Globus pallidus (tissue), 1 donor: Measurements from ENCODE around the gene ERAL1.
"Not testable (repeated sequence)": the region's sequence is repeated elsewhere in the genome, so short reads cannot be mapped to it uniquely, and the experiment has no call there.

ENCODE experiments used
- DNase-seq: peaks from one replicate; pipeline ENCODE4 v3.0.0-alpha.2; 2015; ENCODE audit warnings: low spot score

The ERAL1 gene

DNA sequence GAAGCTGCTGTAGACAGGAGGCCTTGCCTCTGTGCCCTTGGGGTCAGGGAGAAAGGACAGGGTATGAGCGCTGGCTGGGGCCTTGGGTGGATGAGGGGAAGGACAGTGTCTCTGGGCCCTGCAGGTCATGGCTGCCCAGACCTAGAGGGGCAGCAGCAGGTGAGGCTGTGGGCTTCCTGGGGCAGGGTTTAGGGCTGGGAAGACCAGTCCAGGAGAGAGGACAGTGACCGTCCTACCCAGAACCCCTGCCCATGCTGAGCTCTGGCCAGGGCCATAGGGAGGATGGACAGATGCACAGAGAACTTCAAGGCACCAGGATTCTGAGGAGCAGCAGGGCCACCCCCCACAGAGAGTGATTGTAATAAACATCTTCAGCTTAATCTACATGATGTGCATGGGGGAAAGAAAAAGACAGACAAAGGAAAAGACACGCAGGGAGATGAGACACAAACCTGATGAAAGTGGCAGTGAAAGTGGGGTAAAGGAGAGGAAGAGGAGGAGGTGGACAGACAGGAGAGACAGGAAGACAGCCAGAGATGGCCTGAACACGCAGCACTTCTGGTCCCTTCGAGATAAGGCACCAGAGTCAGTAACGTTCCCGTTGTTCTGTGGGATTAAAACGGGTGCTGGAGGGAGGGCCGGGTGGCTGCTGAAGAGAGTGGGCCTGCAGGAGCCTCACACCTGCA is 25.2 kb downstream of the ERAL1 start:
- no peak for DNase-seq

- DNase-seq = no peak
Observed at GRCh38 chr17:28880572-28880945, 25.7 kb downstream of the ERAL1 start.

GRCh38 chr17:28881533-28882056 is 26.8 kb downstream of the ERAL1 start:
- no peak for DNase-seq

DNA sequence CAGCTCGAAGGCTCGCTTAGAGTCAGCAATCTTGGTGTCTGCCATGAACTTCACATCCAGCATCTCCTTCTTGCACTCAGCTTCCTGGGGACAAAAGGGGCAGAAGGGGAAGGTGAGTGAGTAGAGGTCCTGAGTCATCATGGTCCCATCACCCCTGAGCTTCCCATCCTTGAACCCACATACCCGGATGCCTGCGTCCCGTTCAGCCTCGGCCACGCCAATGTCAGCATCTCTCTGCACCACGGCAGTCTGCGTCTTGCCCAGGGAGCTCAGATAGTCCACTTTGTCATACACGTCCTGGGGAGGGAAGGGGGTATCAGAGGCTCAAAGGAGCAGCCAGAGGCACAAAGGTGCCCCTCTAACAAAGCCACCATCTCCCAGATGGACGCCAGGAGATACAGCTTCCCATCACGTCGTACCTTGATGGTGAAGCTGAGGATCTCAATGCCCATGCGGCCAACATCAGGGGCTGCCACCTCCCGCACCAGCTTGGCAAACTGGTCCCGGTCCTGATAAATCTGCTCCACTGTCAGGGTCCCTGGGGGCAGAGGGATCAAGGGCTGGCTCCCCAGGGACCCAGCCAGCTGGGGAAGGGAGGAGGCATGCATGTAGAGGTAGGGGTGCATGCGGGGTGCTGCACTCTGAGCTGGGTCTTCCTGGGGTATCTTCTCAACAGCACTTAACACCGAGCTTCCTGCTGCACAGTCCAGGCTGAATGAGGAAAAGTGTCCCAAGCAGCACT is 27.5 kb downstream of the ERAL1 start:
- no peak for DNase-seq

DNA sequence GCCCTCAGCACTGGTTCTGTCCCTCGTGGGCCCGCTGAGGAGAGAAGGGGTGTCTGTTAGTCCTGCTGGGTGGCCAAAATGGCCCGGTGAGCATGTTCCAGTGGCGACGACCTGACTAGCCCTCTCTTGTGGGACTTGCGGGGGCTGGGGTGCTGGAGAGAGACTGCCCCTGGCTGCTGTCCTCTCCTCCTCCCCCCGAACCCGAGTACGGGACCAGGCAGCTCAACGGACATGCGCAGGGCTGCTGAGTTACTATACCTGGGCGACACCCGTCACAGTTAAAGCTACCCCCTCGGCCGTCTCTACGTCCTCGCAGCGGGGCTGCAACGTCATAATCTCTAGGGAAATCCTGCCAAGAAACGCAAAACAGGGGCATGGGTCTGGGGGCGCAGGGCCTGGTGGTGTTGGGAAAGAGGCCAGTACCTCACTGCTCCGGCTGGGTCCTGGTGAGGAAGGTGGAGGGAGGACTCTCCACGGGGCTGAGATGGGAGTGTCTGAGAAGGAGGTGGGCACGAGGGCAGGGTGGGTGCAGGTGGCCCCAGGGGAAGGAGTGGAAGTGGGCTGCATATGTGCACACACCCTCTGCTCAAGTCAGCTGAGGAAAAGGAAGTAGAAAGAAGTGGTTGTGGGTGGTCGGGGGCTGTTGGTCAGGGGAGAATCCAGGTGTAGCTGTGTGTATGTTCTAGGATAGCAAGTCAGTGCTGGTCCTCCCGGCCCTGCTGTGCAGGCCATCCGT is 29.3 kb downstream of the ERAL1 start:
- DNase-seq = no peak

DNA sequence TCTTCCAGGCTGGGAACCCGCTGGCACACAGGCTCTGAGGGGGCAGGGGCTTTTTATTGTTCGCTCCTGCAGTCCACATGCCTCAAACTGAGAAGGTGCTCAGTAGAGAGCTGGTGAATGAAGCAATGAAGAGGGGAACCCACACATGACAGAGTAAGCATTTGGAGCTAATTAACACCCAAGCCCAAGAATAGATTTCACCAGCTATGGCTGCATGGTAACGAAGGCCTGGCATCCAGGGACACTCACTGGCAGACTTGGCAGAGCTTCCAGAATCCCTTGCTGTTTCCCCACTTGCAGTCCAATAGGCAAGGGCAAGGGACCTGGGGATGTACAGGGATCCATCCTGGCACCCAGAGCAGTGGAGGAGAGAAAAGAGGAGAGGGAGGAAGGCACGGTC is 30.5 kb downstream of the ERAL1 start:
- no peak for DNase-seq

DNA sequence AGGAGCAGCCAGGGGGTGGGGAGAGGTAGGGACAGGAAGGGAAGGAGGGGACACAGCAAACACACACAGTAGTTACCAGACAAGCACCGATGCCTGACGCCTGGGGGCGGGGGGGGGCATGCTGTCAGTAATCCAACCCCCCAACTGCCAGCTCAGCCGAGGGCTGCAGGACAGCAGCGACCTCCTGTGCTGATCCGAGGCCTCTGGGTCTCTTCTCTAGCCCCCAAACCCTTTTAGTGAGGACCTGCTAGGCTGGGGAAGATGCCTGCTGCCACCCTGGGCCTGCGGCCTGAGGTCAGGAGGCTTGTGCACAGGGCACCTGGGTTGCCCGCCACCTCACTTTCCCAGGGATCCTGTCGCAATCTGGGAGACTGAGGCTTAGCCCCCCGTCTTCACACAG is 31.1 kb downstream of the ERAL1 start:
- DNase-seq = no peak

DNA sequence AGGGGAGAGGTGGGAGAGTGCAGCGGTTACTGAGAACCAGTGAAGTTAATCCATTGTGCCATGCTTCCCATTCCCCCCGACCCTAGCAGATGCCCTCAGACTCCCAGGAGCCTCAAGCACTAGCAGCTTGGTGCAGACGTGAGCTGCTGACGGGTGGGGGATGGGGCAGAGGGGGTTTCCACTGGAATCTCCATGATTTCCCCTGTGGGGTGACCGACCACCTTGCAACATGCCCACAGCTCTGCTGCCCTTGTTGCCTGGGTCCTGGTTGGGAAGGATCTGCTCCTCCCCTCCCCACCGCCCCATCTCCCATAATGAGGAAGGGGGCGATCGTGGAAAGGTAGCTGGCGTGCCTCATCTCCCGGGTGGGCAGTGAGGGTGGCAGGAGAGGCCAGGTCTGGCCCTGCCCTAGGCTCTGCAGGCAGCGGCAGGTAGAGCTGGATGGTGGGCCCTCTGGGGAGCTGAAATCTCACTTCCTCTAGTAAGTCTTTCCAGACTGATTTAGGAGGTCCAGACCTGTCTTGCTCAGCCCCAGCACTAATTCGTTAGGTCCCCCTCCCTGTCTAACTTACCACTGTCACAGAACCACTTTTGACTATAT is 33.2 kb downstream of the ERAL1 start:
- DNase-seq = no peak

DNA sequence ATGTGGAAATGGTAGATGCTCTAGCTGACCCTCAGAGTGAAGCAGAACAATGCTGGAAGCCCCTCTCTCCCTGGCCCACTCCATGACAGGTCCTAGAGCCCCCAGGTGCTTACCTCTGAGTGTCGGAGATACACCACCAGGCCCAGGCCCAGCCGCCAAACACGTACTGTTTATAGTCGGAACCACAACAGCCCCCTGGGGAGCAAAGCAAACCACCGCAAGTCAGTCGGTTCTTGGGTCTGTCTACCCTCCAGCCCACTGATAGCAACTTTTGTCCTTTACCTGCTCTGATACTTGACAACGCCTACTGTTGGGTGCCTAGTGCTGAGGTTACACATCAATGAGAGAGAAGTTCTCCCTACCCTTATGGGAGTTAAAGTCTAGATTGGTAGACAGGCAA is 34.0 kb downstream of the ERAL1 start:
- DNase-seq = no peak

DNA sequence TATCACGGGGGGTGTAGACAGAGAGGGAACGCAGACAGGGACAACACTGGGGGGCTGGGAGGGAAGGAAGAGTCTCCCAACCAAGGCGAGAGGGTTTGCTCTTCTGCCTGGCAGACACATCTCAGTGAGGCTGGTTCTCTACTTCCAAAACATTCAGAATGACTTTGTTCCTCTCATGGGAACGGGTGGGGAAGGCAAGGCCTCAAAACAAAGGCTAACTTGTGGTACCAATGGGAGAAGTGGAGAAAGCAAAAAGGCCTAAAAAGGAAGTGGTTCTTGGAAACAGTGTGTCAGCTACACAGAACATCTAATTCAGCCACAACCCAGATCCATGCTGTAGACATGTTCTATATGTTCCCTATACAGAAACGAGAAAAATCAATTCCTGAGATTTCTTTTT is 35.2 kb downstream of the ERAL1 start:
- DNase-seq = no peak

GRCh38 chr17:28891201-28891600 is 36.4 kb downstream of the ERAL1 start:
- no peak for DNase-seq

GRCh38 chr17:28892024-28892423 is 37.2 kb downstream of the ERAL1 start:
- no peak for DNase-seq

DNA sequence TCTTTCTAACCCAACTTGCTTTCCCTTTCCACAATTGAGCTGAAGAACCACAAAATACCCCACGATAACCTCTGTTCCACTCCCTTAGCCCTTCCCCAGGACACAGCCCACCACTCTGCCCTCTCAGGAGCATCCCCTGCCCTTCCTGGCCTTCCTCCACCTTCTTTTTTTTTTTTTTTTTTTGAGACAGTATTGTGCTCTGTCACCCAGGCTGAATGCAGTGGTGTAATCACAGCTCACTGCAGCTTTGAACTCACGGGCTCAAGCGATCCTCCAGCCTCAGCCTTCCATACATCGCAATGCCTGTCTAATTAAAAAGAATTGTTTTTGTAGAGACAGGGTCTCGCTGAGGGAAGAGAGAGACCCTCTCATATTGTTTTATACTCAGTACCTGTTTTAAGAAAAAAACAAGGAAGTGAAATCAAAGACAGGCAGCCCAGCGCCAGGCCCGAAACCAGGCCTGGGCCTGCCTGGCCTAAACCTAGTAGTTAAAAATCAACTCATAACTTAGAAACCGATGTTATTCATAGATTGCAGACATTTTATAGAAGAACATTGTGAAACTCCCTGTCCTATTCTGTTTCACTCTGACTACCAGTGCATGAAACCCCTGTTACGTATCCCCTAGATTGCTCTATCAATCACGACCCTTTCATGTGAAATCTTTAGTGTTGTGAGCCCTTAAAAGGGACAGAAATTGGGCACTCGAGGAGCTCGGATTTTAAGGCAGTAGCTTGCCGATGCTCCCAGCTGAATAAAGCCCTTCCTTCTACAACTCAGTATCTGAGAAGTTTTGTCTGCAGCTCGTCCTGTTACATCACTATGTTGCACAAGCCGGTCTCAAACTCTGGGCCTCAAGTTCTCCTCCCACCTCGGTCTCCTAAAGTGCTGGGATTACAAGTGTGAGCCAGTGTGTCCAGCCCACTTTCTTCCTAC is 38.7 kb downstream of the ERAL1 start:
- not testable (repeated sequence) for DNase-seq

- no peak for DNase-seq
Observed at GRCh38 chr17:28895794-28896447, 41.1 kb downstream of the ERAL1 start.

DNA sequence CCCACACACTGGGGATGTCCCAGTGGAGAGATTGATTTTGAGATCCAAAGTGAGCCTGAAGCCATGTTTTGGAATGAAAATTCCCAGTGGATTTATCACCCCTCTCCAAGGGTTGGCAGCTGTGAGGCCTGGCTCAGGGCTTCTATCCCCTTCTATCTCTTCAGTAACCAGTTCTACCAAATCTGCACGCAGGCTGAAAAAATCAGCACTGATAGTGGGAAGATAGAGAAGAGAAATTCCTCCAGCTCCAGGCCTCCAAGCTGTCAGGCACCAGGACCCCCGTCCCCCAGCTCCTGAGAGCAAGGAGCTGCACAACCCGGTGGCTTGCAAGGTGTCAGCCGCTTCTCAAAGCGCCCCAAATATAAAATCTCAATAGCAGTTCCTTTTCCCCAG is 41.7 kb downstream of the ERAL1 start:
- DNase-seq = no peak

DNA sequence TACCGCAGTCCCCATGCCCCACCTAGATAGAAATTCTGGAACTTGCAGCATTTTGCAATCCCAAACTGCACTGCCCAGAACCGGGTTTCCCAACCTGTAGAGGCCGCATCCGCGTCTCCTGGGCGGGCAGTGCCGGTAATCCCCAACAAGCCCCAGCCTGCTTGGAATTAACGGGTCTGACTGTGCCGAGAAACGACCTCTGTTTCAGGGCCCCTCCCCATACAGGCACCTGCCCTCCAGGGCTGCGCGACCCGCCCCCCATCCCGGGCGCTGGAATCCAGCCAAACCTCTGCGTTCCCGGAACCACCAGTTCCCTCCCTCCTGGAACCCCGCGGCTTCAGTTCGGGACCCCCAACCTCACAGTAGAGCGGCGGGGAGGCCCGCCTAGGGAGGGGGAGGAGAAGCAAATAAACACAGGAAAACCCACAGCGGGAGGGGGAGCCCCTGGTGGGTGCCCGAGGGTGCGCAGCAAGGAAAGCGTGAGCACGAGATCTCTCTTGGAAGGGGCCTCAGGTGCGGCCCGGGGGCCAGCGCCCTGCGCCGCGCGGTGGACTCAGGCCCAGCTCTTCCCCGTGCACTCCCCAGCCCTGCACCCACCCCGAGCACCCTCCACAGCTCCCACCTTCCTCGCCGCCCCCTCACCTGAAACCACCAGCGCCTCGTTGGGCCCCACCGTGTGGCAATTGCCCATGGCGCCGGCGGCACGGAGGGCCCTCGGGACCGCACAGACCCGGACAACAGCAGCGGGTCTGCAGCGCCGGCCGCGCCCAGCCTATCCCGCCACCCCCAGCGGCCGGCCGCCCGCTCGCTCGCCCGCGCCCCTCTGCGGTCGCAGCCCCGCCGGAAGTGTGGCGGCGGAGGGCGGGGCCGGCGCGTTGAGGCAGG is 42.3 kb downstream of the ERAL1 start, which contains the start of gene FLOT2:
FLOT2 (minus strand) TSS at position 850 of the 885 bp plus-strand sequence; CDS start at position 691, 159 bp downstream.
- DNase-seq = no peak

- DNase-seq = no peak
Observed at GRCh38 chr17:28897769-28898526, 43.1 kb downstream of the ERAL1 start.

DNA sequence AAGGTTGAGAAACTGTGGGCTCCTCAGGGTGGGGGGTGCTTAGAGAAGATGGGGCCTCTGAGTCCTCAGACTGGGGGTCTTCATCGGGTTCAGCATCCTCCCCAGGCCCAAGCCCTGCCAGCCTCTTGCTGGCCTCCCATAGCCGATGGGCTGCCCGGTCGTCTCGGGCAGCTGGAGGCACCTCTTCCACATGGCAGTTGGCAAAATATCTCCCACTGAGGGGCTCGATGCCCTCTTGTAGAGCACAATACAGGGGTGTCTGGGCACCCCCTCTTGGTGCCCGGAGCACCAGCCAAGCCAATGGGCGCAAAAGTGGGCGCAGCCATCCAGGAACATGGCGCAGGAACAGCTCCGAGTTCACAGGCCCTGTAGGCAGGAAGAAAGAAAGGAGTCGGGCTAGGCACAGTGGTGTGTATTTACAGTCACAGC is 43.7 kb downstream of the ERAL1 start:
- no peak for DNase-seq
